GM10266 (cell line): ENCODE measurements around the gene DNAAF3.

Experiments used
- DNase-seq: peaks from one replicate; pipeline ENCODE4 v3.0.0; 2012; ENCODE audit errors: extremely low spot score
- CTCF ChIP-seq: IDR thresholded peaks from 2 replicates; pipeline ENCODE4 v1.5.1; 2012; ENCODE audit warnings: mild to moderate bottlenecking, low read depth; ENCODE audit not compliant: control insufficient read depth, insufficient read depth; ENCODE audit errors: missing control alignments

The DNAAF3 gene

GRCh38 chr19:55199620-55200204 lies 33.3 kb upstream of the DNAAF3 start:
- no peak for DNase-seq
- TF ChIP-seq CTCF: no peak

- no peak for TF ChIP-seq CTCF
- DNase-seq: no peak
Measured at GRCh38 chr19:55198651-55199050, 32.2 kb upstream of the DNAAF3 start.

DNA sequence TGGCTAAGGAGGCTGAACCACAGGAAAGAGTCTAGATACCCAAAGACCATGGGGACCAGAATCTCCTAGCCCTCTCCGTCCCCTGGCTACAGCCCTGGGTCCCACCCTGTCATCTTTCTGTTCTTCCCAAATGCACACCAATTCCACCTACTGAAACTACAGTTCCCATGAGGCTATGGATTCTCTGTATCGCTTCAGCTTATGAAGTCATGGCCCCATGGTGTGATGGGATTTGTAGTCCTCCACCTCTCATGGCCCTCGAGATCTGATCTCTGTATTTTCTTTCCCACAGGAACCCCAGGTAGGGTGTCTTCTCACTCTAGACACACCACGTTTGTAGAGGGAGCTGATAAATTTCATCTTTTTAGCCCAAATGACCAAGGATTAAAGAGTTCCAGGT lies 31.1 kb upstream of the DNAAF3 start:
- TF ChIP-seq CTCF: no peak
- DNase-seq: no peak

DNA sequence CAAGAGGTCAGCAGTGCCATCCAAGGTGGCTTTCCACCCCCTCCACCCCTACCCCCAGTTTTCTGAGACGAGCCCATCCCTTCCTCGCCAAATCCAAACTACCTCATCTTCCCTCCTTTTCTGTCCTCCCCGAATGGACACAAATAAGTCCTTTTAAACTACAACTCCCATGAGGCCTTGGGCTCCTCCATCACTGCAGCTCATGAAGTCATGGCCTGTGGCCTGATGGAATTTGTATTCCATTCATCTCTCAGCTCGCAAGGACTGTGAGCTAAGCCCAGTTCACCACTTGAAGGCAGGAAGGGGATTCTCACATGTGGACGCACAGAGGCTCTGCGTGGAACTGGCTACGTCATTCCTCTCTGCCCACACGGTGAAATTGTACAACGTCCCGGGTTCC lies 30.4 kb upstream of the DNAAF3 start:
- no peak for DNase-seq
- no peak for TF ChIP-seq CTCF

GRCh38 chr19:55193481-55193880 lies 27.1 kb upstream of the DNAAF3 start:
- TF ChIP-seq CTCF: no peak
- no peak for DNase-seq

- no peak for DNase-seq
- no peak for TF ChIP-seq CTCF
Measured at GRCh38 chr19:55189403-55189835, 23.0 kb upstream of the DNAAF3 start.

DNA sequence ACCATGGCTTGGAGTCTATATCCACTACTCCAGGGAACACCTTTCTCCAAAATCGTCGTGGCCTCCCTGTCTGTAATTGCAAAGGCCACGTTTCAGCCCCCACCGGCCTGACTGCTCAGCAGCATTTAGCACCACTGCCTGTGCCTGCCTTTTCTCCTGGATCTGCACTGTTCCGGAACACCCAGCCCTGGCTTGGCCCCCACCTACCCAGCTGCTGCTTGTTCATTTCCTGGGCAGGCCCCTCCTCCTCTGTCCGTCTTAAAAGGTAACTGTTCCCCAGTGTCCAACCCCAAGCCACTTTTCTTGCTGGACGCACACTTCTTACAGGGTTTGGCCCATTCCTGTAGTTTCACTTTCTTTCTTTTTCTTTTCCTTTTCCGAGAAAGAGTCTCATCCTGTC lies 22.2 kb upstream of the DNAAF3 start:
- TF ChIP-seq CTCF: no peak
- no peak for DNase-seq
